B cell (primary cell): ENCODE data around the gene SLC18A2. TPM values are rescaled to one million over a fixed set of nuclear protein-coding genes. Genes with fewer than 3 reads are reported as not detected.

Experiments
- ATAC-seq: fragments of 200-7000 bp; cut with Tn5 transposase; one replicate; pipeline ENCODE4 v1.10.0; 2021; ENCODE audit warnings: low read depth, mild to moderate bottlenecking, moderate number of reproducible peaks, moderate library complexity
- CTCF ChIA-PET: fragments of 350-600 bp; sonication (Branson Sonifier 250); formaldehyde crosslinking; loops from one replicate; lab custom pipeline; 2021; ENCODE audit warnings: antibody characterized with exemption, inconsistent platforms; lab: Charles Lee
- POLR2A ChIA-PET: fragments of 350-600 bp; sonication (Branson Sonifier 250); formaldehyde crosslinking; loops from one replicate; lab custom pipeline; 2021; ENCODE audit warnings: antibody characterized with exemption; lab: Charles Lee
- DNase-seq: peaks from one replicate; pipeline ENCODE4 v3.0.0; 2013
- H2AFZ ChIP-seq: 2 replicates; pipeline ENCODE4 v1.6.1; 2012; ENCODE audit warnings: mild to moderate bottlenecking, low read depth, low read length; ENCODE audit not compliant: insufficient read depth, poor library complexity, severe bottlenecking
- H3K27ac ChIP-seq, 2 donors: 1 replicate in 1 of 2; 2 replicates in 1 of 2; pipeline ENCODE4 v1.5.1; 2012 to 2013; ENCODE audit warnings: low read length in 2 of 2, mild to moderate bottlenecking in 2 of 2, moderate library complexity in 1 of 2
- H3K27me3 ChIP-seq, 4 experiments: fragments of 200-600 bp in 1 of 4; sonication (generic) in 1 of 4; replicated peaks in 1 of 4; 1 replicate in 2 of 4; 2 replicates in 2 of 4; pipeline versions ENCODE4 v1.6.1 to v1.7.0; 2013 to 2016; ENCODE audit warnings: low read length in 3 of 4, mild to moderate bottlenecking in 2 of 4, mixed read lengths in 1 of 4, moderate library complexity in 1 of 4; ENCODE audit not compliant: insufficient read depth in 4 of 4, control insufficient read depth in 3 of 4; ENCODE audit errors: control extremely low read depth in 1 of 4
- H3K36me3 ChIP-seq, 2 experiments: replicated peaks in 1 of 2; 1 replicate in 1 of 2; 2 replicates in 1 of 2; pipeline versions ENCODE4 v1.6.1 to v1.7.1; 2013; ENCODE audit warnings: low read length in 1 of 2; ENCODE audit not compliant: insufficient read depth in 2 of 2, control insufficient read depth in 1 of 2; ENCODE audit errors: control extremely low read depth in 1 of 2, extremely low read depth in 1 of 2
- H3K4me1 ChIP-seq, 2 donors: fragments of 200-600 bp in 1 of 2; sonication (generic) in 1 of 2; 1 replicate in 1 of 2; 2 replicates in 1 of 2; pipeline versions ENCODE4 v1.5.1 to v1.6.1; 2013 to 2017; ENCODE audit warnings: low read length in 2 of 2; ENCODE audit not compliant: control insufficient read depth in 2 of 2, insufficient read depth in 2 of 2
- H3K4me2 ChIP-seq: replicated peaks from 2 replicates; pipeline ENCODE3; 2012; ENCODE audit warnings: mild to moderate bottlenecking, low read depth, low read length; ENCODE audit not compliant: poor library complexity, severe bottlenecking
- H3K4me3 ChIP-seq, 5 experiments: fragments of 200-600 bp in 1 of 5; sonication (generic) in 1 of 5; 1 replicate in 3 of 5; 2 replicates in 2 of 5; pipeline versions ENCODE4 v1.5.1 to v1.7.0; 2011 to 2016; ENCODE audit warnings: low read length in 4 of 5, mild to moderate bottlenecking in 4 of 5, low read depth in 2 of 5, control low read depth in 1 of 5, moderate library complexity in 1 of 5; ENCODE audit not compliant: insufficient read depth in 1 of 5; ENCODE audit errors: control extremely low read depth in 1 of 5, extremely low read depth in 1 of 5
- H3K79me2 ChIP-seq: fragments of 200-600 bp; sonication (generic); one replicate; pipeline ENCODE4 v1.6.0; 2016; ENCODE audit warnings: low read length; ENCODE audit not compliant: control insufficient read depth, insufficient read depth
- H3K9ac ChIP-seq: fragments of 200-600 bp; sonication (generic); 2 replicates; pipeline ENCODE4 v1.6.1; 2017; ENCODE audit warnings: mild to moderate bottlenecking, low read length, moderate library complexity
- H3K9me3 ChIP-seq, 3 donors: one replicate each; pipeline versions ENCODE4 v1.6.1 to v1.7.1; 2013; ENCODE audit warnings: low read length in 2 of 3; ENCODE audit not compliant: control insufficient read depth in 2 of 3, insufficient read depth in 1 of 3; ENCODE audit errors: control extremely low read depth in 1 of 3
- H4K20me1 ChIP-seq: 2 replicates; pipeline ENCODE4 v1.6.0; 2012; ENCODE audit warnings: mild to moderate bottlenecking, low read length; ENCODE audit not compliant: insufficient read depth, control insufficient read depth, poor library complexity, severe bottlenecking
- H3K27ac Mint-ChIP-seq: one replicate; pipeline ENCODE4 v1.8.0; 2021; ENCODE audit warnings: mixed read lengths
- H3K27me3 Mint-ChIP-seq: one replicate; pipeline ENCODE4 v1.8.0; 2021; ENCODE audit warnings: mixed read lengths
- H3K4me1 Mint-ChIP-seq: one replicate; pipeline ENCODE4 v1.8.0; 2021; ENCODE audit warnings: mixed read lengths
- H3K4me3 Mint-ChIP-seq: one replicate; pipeline ENCODE4 v1.8.0; 2021; ENCODE audit warnings: mixed read lengths
- H3K9me3 Mint-ChIP-seq: one replicate; pipeline ENCODE4 v1.8.0; 2022; ENCODE audit warnings: mixed read lengths; ENCODE audit not compliant: insufficient read depth
- EZH2 ChIP-seq: IDR thresholded peaks from 2 replicates; pipeline ENCODE4 v1.6.1; 2012; ENCODE audit warnings: borderline replicate concordance, low read depth, mild to moderate bottlenecking, moderate library complexity, low read length; ENCODE audit not compliant: insufficient read depth, poor library complexity, severe bottlenecking
- WGBS: methylation state at CpG from one replicate; pipeline ENCODE4 v1.1.5; 2013; ENCODE audit warnings: missing lambda C conversion rate; ENCODE audit not compliant: insufficient coverage; 5-methylcytosine and 5-hydroxymethylcytosine counted together
- intact Hi-C: fragments of 100-400 bp; cut with micrococcal nuclease; formaldehyde crosslinking; loops from one replicate; pipeline ENCODE4 v1.10.0; 2022
- polyA plus RNA-seq: library from polyadenylated mRNA; depleted of rRNA; stranded (reverse); fragments of >200 nt; gene quantifications from 2 replicates; pipeline ENCODE4 v1.2.3, GENCODE V29; 2012
- total RNA-seq, 2 donors: library from RNA; stranded (reverse); fragments of 120-200 nt in 1 of 2; gene quantifications; 1 replicate in 1 of 2; 2 replicates in 1 of 2; pipeline versions ENCODE4 v1.2.3 to v1.2.4, GENCODE V29; 2013 to 2022
- TF ChIP-seq, protein P1 (sequence below): fragments of 200-600 bp; IDR thresholded peaks from one replicate; pipeline ENCODE4 v1.8.0; 2022; ENCODE audit warnings: antibody characterized with exemption, mild to moderate bottlenecking

The SLC18A2 gene
- total and polyA plus RNA-seq, 2 donors (not counting 1 experiment from before 2014, with no cell fraction given): not detected

DNA sequence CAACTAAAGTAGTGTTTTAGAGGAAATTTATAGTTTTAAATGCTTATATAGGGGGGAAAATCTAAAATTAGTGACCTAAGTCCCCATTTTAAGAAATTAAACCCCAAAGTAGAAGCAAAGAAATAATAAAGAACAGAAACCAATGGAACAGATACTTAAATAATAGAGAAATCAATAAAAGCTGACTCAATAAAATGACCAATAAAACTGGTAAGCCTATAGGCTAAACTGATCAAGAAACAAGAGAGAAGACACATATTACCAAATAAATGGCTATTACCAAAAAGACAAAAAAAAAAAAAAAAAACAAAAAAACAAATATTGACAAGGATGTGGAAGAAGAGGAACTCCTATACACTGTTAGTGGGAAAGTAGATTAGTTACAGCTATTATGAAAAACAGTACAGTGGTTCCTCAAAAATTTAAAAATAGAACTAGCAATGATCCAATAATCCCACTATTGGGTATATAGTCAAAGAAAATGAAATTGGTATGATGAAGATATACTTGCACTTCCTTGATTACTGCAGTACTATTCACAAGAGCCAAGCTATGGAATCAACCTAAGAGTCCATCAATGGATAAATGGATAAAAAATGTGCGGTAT lies 53.2 kb downstream of the SLC18A2 start:
- CTCF ChIA-PET: interaction anchor here (0.7 to 1.5 kb wide), 3 partner anchors 7 to 1662 kb away, joined by 3 to 4 read pairs (median 3); no protein-coding TSS in a partner anchor
- Mint-ChIP-seq H3K27me3 (no peaks in the 10 kb centered on the region), H3K4me3 (no peak overlapping the region), H3K9me3 (no peaks in the 10 kb centered on the region), H3K4me1 (no peaks in the 10 kb centered on the region), H3K27ac (no peak overlapping the region)
- H3K27me3 ChIP-seq: no peaks in the 10 kb centered on the region
- no peak overlapping the region for H3K4me3 ChIP-seq
- no peak overlapping the region for H3K4me2 ChIP-seq
- intact Hi-C loops: no loop called here
- H4K20me1 ChIP-seq: peaks cover 10% of the 10 kb centered on the region
- no peak overlapping the region for H2AFZ ChIP-seq
- TF ChIP-seq EZH2: no peak
- TF ChIP-seq, protein P1, sequence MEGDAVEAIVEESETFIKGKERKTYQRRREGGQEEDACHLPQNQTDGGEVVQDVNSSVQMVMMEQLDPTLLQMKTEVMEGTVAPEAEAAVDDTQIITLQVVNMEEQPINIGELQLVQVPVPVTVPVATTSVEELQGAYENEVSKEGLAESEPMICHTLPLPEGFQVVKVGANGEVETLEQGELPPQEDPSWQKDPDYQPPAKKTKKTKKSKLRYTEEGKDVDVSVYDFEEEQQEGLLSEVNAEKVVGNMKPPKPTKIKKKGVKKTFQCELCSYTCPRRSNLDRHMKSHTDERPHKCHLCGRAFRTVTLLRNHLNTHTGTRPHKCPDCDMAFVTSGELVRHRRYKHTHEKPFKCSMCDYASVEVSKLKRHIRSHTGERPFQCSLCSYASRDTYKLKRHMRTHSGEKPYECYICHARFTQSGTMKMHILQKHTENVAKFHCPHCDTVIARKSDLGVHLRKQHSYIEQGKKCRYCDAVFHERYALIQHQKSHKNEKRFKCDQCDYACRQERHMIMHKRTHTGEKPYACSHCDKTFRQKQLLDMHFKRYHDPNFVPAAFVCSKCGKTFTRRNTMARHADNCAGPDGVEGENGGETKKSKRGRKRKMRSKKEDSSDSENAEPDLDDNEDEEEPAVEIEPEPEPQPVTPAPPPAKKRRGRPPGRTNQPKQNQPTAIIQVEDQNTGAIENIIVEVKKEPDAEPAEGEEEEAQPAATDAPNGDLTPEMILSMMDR: no peak
- H3K9me3 ChIP-seq: peaks cover 0 to under 1% (median 0%) of the 10 kb centered on the region in 3 donors
- DNase-seq (no peak), ATAC-seq (no peak)
- POLR2A ChIA-PET: no interaction called here
- no peaks in the 10 kb centered on the region for H3K4me1 ChIP-seq
- H3K36me3 ChIP-seq: peaks cover 3 to 4% of the 10 kb centered on the region in 2 experiments
- H3K9ac ChIP-seq: no peak overlapping the region
- H3K27ac ChIP-seq: no peak overlapping the region
- WGBS: no CpG with 5 or more reads among the region's 1 CpG
- peaks cover 5% of the 10 kb centered on the region for H3K79me2 ChIP-seq

DNA sequence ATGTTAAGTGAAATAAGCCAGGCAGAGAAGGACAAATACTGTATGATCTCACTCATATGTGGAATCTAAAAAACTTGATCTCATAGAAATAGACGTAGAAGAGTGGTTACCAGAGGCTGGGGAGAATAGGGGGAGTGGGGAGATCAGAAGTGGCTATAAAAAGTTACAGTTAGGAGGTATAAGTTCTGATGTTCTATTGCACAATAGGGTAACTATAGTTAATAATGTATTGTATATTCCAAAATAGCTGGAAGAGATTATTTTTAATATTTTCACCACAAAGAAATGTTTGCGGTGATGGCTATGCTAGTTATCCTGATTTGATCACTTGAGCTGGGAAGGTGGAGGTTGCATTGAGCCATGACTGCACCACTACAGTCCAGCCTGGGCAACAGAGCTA lies 53.8 kb downstream of the SLC18A2 start:
- intact Hi-C loops: no loop called here

More for the DNA sequence above, 53.8 kb downstream of the SLC18A2 start:
- Histone ChIP-seq H3K27me3 (no peaks in the 10 kb centered on the region), H3K36me3 (peaks cover 0 to 3% of the 10 kb centered on the region in 2 experiments), H3K4me1 (no peaks in the 10 kb centered on the region), H3K9ac (no peak overlapping the region), H3K4me2 (no peak overlapping the region), H3K79me2 (peaks cover 5% of the 10 kb centered on the region), H3K4me3 (no peak overlapping the region), H4K20me1 (peaks cover 10% of the 10 kb centered on the region), H3K27ac (no peak overlapping the region), H2AFZ (no peak overlapping the region), H3K9me3 (peaks cover 0 to 1% (median 0%) of the 10 kb centered on the region in 3 donors)
- H3K4me3 Mint-ChIP-seq: no peak overlapping the region
- ATAC-seq (no peak), DNase-seq (no peak)
- ChIA-PET CTCF (interaction anchor here (0.7 to 1.5 kb wide), 3 partner anchors 8 to 1661 kb away, joined by 3 to 4 read pairs (median 3); no protein-coding TSS in a partner anchor), POLR2A (no interaction called here)
- no peak overlapping the region for H3K27ac Mint-ChIP-seq
- no peaks in the 10 kb centered on the region for H3K27me3 Mint-ChIP-seq
- peaks cover under 1% of the 10 kb centered on the region for H3K9me3 Mint-ChIP-seq
- TF ChIP-seq EZH2: no peak
- TF ChIP-seq, protein P1: no peak
- WGBS: 82% methylated on average over 2 of the region's 2 CpGs
- no peaks in the 10 kb centered on the region for H3K4me1 Mint-ChIP-seq
